ENCODE results near the gene CNTN2. TPM values are rescaled to one million over a fixed set of nuclear protein-coding genes. Genes with fewer than 3 reads are reported as not detected.

CNTN2 gene, protein sequence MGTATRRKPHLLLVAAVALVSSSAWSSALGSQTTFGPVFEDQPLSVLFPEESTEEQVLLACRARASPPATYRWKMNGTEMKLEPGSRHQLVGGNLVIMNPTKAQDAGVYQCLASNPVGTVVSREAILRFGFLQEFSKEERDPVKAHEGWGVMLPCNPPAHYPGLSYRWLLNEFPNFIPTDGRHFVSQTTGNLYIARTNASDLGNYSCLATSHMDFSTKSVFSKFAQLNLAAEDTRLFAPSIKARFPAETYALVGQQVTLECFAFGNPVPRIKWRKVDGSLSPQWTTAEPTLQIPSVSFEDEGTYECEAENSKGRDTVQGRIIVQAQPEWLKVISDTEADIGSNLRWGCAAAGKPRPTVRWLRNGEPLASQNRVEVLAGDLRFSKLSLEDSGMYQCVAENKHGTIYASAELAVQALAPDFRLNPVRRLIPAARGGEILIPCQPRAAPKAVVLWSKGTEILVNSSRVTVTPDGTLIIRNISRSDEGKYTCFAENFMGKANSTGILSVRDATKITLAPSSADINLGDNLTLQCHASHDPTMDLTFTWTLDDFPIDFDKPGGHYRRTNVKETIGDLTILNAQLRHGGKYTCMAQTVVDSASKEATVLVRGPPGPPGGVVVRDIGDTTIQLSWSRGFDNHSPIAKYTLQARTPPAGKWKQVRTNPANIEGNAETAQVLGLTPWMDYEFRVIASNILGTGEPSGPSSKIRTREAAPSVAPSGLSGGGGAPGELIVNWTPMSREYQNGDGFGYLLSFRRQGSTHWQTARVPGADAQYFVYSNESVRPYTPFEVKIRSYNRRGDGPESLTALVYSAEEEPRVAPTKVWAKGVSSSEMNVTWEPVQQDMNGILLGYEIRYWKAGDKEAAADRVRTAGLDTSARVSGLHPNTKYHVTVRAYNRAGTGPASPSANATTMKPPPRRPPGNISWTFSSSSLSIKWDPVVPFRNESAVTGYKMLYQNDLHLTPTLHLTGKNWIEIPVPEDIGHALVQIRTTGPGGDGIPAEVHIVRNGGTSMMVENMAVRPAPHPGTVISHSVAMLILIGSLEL
- not detected in 2 replicates for total RNA-seq

DNA sequence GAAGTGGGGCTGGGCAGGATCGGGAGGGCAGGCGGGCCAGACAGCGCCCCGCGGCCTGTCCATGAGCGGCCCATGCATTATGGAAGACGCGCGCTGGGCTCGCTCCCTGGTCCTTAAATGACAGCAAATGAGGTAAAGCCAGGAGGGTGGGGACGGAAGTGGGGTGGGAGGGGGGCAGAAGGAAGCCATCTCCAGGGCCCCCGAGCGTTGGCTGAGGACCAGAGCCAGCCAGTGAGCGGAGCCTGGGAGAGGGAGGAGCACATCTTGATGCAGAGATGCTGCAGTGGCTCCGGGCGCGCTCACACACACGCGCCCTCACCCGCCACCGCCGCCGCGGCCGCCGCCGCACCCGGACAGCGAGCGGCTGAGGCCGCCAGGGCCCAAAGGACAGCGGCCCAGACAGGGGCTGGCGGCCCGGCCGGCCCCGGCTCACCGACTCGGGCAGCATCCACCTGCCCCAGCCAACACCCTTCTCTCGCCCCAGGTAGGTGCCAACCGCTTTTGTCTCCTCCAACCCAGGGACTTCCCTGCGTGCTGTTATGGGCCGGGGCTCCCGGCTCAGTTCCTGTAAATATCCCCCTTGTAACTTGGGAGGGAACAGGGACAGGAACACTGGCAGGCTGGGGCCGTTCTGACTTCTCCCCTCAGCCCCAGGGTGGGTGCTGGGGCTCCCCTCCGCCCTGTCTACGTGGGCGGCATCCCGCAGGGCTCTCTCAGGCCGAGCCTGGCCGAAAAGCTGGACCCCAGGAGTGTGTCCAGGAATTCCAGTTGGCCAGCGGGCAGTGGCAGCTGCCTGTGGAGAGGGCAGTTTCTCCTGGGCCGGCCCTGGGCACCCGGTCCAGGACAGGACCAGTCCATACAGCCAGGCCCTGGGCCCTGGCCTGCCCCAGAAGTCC is at the start of gene CNTN2:
TSS of gene CNTN2 (plus strand) at position 302 of the 896 bp plus-strand sequence. CDS start 9,974 bp downstream, outside the sequence.

DNA sequence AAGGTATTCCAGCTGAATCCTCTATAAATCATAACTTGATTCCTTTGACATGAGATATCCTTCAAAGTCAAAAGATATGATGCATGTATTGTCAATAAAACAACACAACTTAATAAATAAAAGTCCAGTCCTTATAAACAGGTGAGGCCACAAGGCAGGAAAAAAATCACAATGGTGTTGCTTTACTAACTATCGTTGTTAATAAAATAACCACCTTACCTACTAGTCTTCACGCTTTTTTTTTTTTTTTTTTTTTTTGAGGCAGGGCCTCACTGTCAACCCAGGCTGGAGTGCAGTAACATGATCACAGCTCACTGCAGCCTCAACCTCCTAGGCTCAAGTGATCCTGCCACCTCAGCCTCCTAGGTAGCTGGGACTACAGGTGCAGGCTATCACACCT is 41.3 kb downstream of the CNTN2 start, which contains the start of gene TMEM81:
TSS of gene TMEM81 (minus strand) at position 101 of the 400 bp plus-strand sequence. CDS start 140 bp downstream, outside the sequence.

GRCh38 chr1:205121660-205122488 is 78.9 kb downstream of the CNTN2 start, which contains the start of gene RBBP5:
Gene RBBP5, minus strand, starts transcription at chr1:205121978. Its CDS starts 105 bp downstream, at chr1:205121873.

Other genes with a start within 250 kb of the CNTN2 start
- gene NFASC, start 172.3 kb upstream of the CNTN2 start, total RNA-seq = 19.1 and 49.0 TPM in 2 replicates
- gene TMEM81, start 41.2 kb downstream of the CNTN2 start, total RNA-seq = 1.5 and 1.8 TPM in 2 replicates
- gene RBBP5, start 78.8 kb downstream of the CNTN2 start, total RNA-seq = 18.9 and 19.7 TPM in 2 replicates
- 35.2 and 38.4 TPM in 2 replicates for gene DSTYK, start 168.5 kb downstream of the CNTN2 start, total RNA-seq
- 5.2 and 6.1 TPM in 2 replicates for gene TMCC2, start 184.7 kb downstream of the CNTN2 start, total RNA-seq

Measured in smooth muscle cell of trachea (primary cell).